Measurements from ENCODE around the gene TUBGCP2.

Gene TUBGCP2

DNA sequence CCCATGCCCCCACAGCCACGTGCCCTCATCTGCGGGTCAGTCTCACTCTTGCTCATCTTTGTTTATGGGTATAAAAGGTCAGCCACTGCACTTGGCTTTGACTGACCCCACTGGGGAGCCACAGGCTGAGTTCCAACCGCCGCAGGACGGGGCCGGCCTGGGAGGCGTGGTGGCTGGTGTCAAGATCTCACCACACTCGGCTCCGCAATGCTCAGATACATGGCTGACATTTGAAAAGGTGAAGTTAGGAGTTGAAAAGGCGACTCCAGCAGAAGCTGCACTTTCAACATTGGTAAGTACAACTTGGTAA, 14.9 kb downstream of the TUBGCP2 start:
- Histone ChIP-seq H3F3A (ENCODE audit: low read depth) (no peaks in the 10 kb centered on the region), H4K20me1 (ENCODE audit: insufficient read depth, low read length, poor library complexity, severe bottlenecking) (no peaks in the 10 kb centered on the region), H3K4me1 (ENCODE audit: insufficient read depth, low read length, poor library complexity, severe bottlenecking) (no peaks in the 10 kb centered on the region), H3K36me3 (ENCODE audit: insufficient read depth, low read length) (peaks cover 67% of the 10 kb centered on the region; the same call in 1 of the 2 replicates), H2AFZ (ENCODE audit: low read length) (no peak overlapping the region), H3K9me2 (replicated peaks; ENCODE audit: low read depth, low read length) (no peaks in the 10 kb centered on the region), H3K27me3 (ENCODE audit: insufficient read depth, low read length, poor library complexity, severe bottlenecking) (no peaks in the 10 kb centered on the region), H3K4me2 (ENCODE audit: low read depth, low read length, poor library complexity, severe bottlenecking) (no peak overlapping the region), H3K9ac (ENCODE audit: low read depth, low read length, poor library complexity, severe bottlenecking) (no peak overlapping the region), H3K79me2 (ENCODE audit: insufficient read depth, low read length) (no peaks in the 10 kb centered on the region), H3K9me3 (ENCODE audit: insufficient read depth, low read depth, low read length) (no peaks in the 10 kb centered on the region), H3K4me3 (ENCODE audit: low read length, poor library complexity, severe bottlenecking) (no peak overlapping the region)
- TF ChIP-seq EZH2phosphoT487 (IDR thresholded peaks at IDR 0.05; ENCODE audit: borderline replicate concordance), result no peak
- TF ChIP-seq, protein P1, sequence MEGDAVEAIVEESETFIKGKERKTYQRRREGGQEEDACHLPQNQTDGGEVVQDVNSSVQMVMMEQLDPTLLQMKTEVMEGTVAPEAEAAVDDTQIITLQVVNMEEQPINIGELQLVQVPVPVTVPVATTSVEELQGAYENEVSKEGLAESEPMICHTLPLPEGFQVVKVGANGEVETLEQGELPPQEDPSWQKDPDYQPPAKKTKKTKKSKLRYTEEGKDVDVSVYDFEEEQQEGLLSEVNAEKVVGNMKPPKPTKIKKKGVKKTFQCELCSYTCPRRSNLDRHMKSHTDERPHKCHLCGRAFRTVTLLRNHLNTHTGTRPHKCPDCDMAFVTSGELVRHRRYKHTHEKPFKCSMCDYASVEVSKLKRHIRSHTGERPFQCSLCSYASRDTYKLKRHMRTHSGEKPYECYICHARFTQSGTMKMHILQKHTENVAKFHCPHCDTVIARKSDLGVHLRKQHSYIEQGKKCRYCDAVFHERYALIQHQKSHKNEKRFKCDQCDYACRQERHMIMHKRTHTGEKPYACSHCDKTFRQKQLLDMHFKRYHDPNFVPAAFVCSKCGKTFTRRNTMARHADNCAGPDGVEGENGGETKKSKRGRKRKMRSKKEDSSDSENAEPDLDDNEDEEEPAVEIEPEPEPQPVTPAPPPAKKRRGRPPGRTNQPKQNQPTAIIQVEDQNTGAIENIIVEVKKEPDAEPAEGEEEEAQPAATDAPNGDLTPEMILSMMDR (conservative IDR thresholded peaks at IDR 0.05; ENCODE audit: low read length), result no peak

DNA sequence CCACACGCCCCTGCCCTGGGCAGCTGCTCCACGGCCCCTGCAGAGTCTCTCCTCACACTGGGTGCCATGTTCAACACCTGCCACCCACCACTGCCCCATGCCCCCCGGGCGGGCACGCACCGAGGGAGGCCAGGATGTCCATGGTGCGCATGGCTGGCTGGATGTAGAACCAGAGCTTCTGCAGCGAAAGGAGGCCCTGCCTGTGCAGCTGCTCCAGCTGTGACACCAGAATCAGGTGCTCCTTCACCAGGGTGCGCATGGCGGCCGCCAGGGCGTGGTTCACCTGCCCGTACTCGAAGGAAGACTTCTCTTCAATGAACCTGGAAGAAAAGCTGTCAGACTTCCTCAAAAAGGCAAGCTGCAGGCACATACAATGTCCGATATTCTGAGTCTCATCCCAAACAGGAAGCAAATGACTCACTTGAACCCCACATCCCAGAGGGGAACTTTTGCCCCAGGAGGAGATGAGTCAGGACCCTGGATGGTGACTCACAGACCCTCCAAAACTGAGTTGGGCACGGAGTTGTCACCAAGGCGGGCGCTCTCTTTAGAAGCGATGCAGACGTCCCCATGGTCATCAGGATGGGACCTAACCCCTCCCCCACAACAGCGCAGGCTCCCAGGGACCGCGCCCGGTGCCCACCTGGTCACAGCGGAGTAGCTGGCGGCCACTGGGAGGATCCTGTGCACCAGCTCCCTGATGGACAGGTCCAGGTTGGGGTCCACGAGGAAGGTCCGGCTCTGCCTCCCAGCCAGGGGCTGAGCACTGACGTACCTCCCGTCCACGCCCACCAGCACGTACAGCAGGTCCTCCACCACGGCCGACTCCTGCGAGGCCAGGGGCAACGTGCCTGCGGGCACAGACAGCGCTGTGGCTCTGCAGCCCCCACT, 15.5 kb downstream of the TUBGCP2 start:
- H3K36me3 ChIP-seq (ENCODE audit: insufficient read depth, low read length), result peaks cover 66% of the 10 kb centered on the region; the same call in 1 of the 2 replicates
- H3K79me2 ChIP-seq (ENCODE audit: insufficient read depth, low read length), result no peaks in the 10 kb centered on the region
- no peak overlapping the region for H3K9ac ChIP-seq (ENCODE audit: low read depth, low read length, poor library complexity, severe bottlenecking)
- no peaks in the 10 kb centered on the region for H3K4me1 ChIP-seq (ENCODE audit: insufficient read depth, low read length, poor library complexity, severe bottlenecking)
- no peaks in the 10 kb centered on the region for H3K9me2 ChIP-seq (replicated peaks; ENCODE audit: low read depth, low read length)
- no peak overlapping the region for H2AFZ ChIP-seq (ENCODE audit: low read length)
- TF ChIP-seq EZH2phosphoT487 (IDR thresholded peaks at IDR 0.05; ENCODE audit: borderline replicate concordance), result no peak
- TF ChIP-seq, protein P1 (conservative IDR thresholded peaks at IDR 0.05; ENCODE audit: low read length), result no peak
- no peaks in the 10 kb centered on the region for H4K20me1 ChIP-seq (ENCODE audit: insufficient read depth, low read length, poor library complexity, severe bottlenecking)
- H3F3A ChIP-seq (ENCODE audit: low read depth), result no peaks in the 10 kb centered on the region
- H3K4me2 ChIP-seq (ENCODE audit: low read depth, low read length, poor library complexity, severe bottlenecking), result no peak overlapping the region
- no peak overlapping the region for H3K4me3 ChIP-seq (ENCODE audit: low read length, poor library complexity, severe bottlenecking)
- H3K27me3 ChIP-seq (ENCODE audit: insufficient read depth, low read length, poor library complexity, severe bottlenecking), result no peaks in the 10 kb centered on the region
- H3K9me3 ChIP-seq (ENCODE audit: insufficient read depth, low read depth, low read length), result no peaks in the 10 kb centered on the region

DNA sequence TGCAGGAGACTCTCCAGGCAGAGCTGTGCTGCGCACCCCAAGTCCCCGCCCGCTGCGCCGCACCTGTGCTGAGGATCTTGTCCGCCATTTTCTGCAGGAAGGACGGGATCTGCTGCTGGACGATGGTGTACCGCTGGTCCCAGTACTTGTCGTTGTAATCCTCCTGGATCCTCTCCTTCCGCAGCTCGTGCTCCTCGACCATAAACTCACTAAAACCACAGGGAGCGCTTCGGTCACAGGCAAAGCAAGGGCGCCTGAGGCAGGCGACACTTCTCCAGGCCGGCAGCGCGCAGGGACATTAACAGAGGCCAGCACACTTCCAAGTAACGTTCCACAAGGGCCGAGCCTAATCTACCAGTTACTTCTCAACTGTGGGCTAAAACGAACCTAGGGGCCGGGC, 18.9 kb downstream of the TUBGCP2 start:
- TF ChIP-seq, protein P1 (conservative IDR thresholded peaks at IDR 0.05; ENCODE audit: low read length), result no peak
- no peak for TF ChIP-seq EZH2phosphoT487 (IDR thresholded peaks at IDR 0.05; ENCODE audit: borderline replicate concordance)
- no peak overlapping the region for H2AFZ ChIP-seq (ENCODE audit: low read length)
- H3K27me3 ChIP-seq (ENCODE audit: insufficient read depth, low read length, poor library complexity, severe bottlenecking), result no peaks in the 10 kb centered on the region
- no peak overlapping the region for H3K4me2 ChIP-seq (ENCODE audit: low read depth, low read length, poor library complexity, severe bottlenecking)
- H3K4me3 ChIP-seq (ENCODE audit: low read length, poor library complexity, severe bottlenecking), result no peak overlapping the region
- H3K36me3 ChIP-seq (ENCODE audit: insufficient read depth, low read length), result peaks cover 48% of the 10 kb centered on the region; the same call in 1 of the 2 replicates
- H3K4me1 ChIP-seq (ENCODE audit: insufficient read depth, low read length, poor library complexity, severe bottlenecking), result no peaks in the 10 kb centered on the region
- H4K20me1 ChIP-seq (ENCODE audit: insufficient read depth, low read length, poor library complexity, severe bottlenecking), result no peaks in the 10 kb centered on the region
- no peak overlapping the region for H3K9ac ChIP-seq (ENCODE audit: low read depth, low read length, poor library complexity, severe bottlenecking)
- no peaks in the 10 kb centered on the region for H3K9me2 ChIP-seq (replicated peaks; ENCODE audit: low read depth, low read length)
- H3K79me2 ChIP-seq (ENCODE audit: insufficient read depth, low read length), result no peaks in the 10 kb centered on the region
- H3F3A ChIP-seq (ENCODE audit: low read depth), result no peaks in the 10 kb centered on the region
- no peaks in the 10 kb centered on the region for H3K9me3 ChIP-seq (ENCODE audit: insufficient read depth, low read depth, low read length)

Measured in Loucy (cell line).